IMR-90 (cell line): ENCODE data around the gene KRT32. TPM values are rescaled to one million over a fixed set of nuclear protein-coding genes. Genes with fewer than 3 reads are reported as not detected.

Experiments
- ATAC-seq: fragments of 200-7000 bp; cut with Tn5 transposase; 2 replicates; pipeline ENCODE4 v1.9.1; 2020; ENCODE audit warnings: low read depth, mild to moderate bottlenecking, moderate library complexity
- BruUV-seq: library from RNA; stranded (reverse); fragments of 400-500 nt; replicated peaks from 2 replicates; lab custom pipeline; 2021; lab: Mats Ljungman, UMichigan
- CTCF ChIA-PET: fragments of 300-600 bp; formaldehyde crosslinking; extraction: SDS; loops from one replicate; lab custom pipeline; 2021; ENCODE audit warnings: antibody characterized with exemption; lab: Yijun Ruan, JAX
- POLR2A ChIA-PET: fragments of 300-600 bp; sonication (Branson Sonifier 250); formaldehyde crosslinking; loops from one replicate; lab custom pipeline; 2022; ENCODE audit warnings: antibody characterized with exemption; ENCODE audit not compliant: unreplicated experiment; lab: Charles Lee
- DNase-seq: peaks from one replicate; pipeline ENCODE4 v3.0.0; 2013
- H2AFZ ChIP-seq: replicated peaks from 2 replicates; pipeline ENCODE3; 2013; ENCODE audit warnings: low read length, mild to moderate bottlenecking; ENCODE audit not compliant: poor library complexity
- H2AK5ac ChIP-seq: 2 replicates; pipeline ENCODE4 v1.6.1; 2013; ENCODE audit warnings: low read depth, low read length, inconsistent platforms
- H2AK9ac ChIP-seq: replicated peaks from 2 replicates; pipeline ENCODE3; 2013; ENCODE audit warnings: mild to moderate bottlenecking, low read depth, low read length, moderate library complexity; ENCODE audit not compliant: poor library complexity
- H2BK120ac ChIP-seq: 2 replicates; pipeline ENCODE4 v1.6.1; 2013; ENCODE audit warnings: low read depth, low read length, inconsistent platforms
- H2BK15ac ChIP-seq: 3 replicates; pipeline ENCODE4 v1.6.1; 2013; ENCODE audit warnings: low read depth, low read length, inconsistent platforms
- H2BK20ac ChIP-seq: 2 replicates; pipeline ENCODE4 v1.6.1; 2013; ENCODE audit warnings: low read depth, mild to moderate bottlenecking, inconsistent platforms, low read length, moderate library complexity
- H2BK5ac ChIP-seq: 2 replicates; pipeline ENCODE4 v1.6.1; 2013; ENCODE audit warnings: mild to moderate bottlenecking, low read depth, low read length, inconsistent platforms; ENCODE audit not compliant: poor library complexity, severe bottlenecking
- H3K14ac ChIP-seq: replicated peaks from 2 replicates; pipeline ENCODE4 v1.6.1; 2013; ENCODE audit warnings: low read depth, low read length, inconsistent platforms
- H3K18ac ChIP-seq: 2 replicates; pipeline ENCODE4 v1.6.1; 2013; ENCODE audit warnings: low read depth, low read length, control low read depth
- H3K23ac ChIP-seq: 2 replicates; pipeline ENCODE4 v1.6.1; 2013; ENCODE audit warnings: low read depth, low read length, inconsistent platforms
- H3K27ac ChIP-seq: 2 replicates; pipeline ENCODE4 v1.5.1; 2013; ENCODE audit warnings: mild to moderate bottlenecking, control low read depth, low read length; ENCODE audit not compliant: insufficient read depth
- H3K27me3 ChIP-seq: 2 replicates; pipeline ENCODE4 v1.6.1; 2013; ENCODE audit warnings: low read length; ENCODE audit not compliant: control insufficient read depth, insufficient read depth
- H3K36me3 ChIP-seq: 2 replicates; pipeline ENCODE4 v1.6.1; 2013; ENCODE audit warnings: low read length, mixed read lengths; ENCODE audit not compliant: control insufficient read depth, insufficient read depth
- H3K4ac ChIP-seq: 2 replicates; pipeline ENCODE4 v1.6.1; 2013; ENCODE audit warnings: low read depth, low read length, inconsistent platforms
- H3K4me1 ChIP-seq: 2 replicates; pipeline ENCODE4 v1.6.1; 2013; ENCODE audit warnings: low read length, mixed read lengths; ENCODE audit not compliant: control insufficient read depth, insufficient read depth
- H3K4me2 ChIP-seq: 2 replicates; pipeline ENCODE4 v1.6.1; 2013; ENCODE audit warnings: low read depth, mild to moderate bottlenecking, control low read depth, low read length, moderate library complexity
- H3K4me3 ChIP-seq: 2 replicates; pipeline ENCODE4 v1.5.1; 2013; ENCODE audit warnings: low read depth, mild to moderate bottlenecking, control low read depth, low read length, moderate library complexity; ENCODE audit not compliant: insufficient read depth
- H3K56ac ChIP-seq: 2 replicates; pipeline ENCODE4 v1.6.1; 2013; ENCODE audit warnings: low read length, inconsistent platforms; ENCODE audit not compliant: insufficient read depth; ENCODE audit errors: extremely low read depth
- H3K79me1 ChIP-seq, 2 experiments: 2 replicates each; pipeline ENCODE4 v1.6.1; 2013; ENCODE audit warnings: low read length in 2 of 2, inconsistent platforms in 1 of 2, low read depth in 1 of 2
- H3K9ac ChIP-seq: 2 replicates; pipeline ENCODE4 v1.6.1; 2013; ENCODE audit warnings: low read depth, low read length, control low read depth
- H3K9me1 ChIP-seq: 2 replicates; pipeline ENCODE4 v1.6.1; 2013; ENCODE audit warnings: low read length, inconsistent platforms; ENCODE audit not compliant: insufficient read depth
- H3K9me3 ChIP-seq: 2 replicates; pipeline ENCODE4 v1.6.1; 2013; ENCODE audit warnings: low read length; ENCODE audit not compliant: control insufficient read depth, insufficient read depth
- H4K20me1 ChIP-seq: 2 replicates; pipeline ENCODE4 v1.6.1; 2013; ENCODE audit warnings: low read length, inconsistent platforms; ENCODE audit not compliant: insufficient read depth
- H4K5ac ChIP-seq: 2 replicates; pipeline ENCODE4 v1.6.1; 2013; ENCODE audit warnings: mild to moderate bottlenecking, low read depth, low read length, control low read depth
- H4K8ac ChIP-seq, 2 experiments: 2 replicates each; pipeline ENCODE4 v1.6.1; 2013; ENCODE audit warnings: low read depth in 2 of 2, low read length in 2 of 2, control low read depth in 1 of 2, inconsistent platforms in 1 of 2
- H4K91ac ChIP-seq: 2 replicates; pipeline ENCODE4 v1.6.1; 2013; ENCODE audit warnings: low read depth, low read length, inconsistent platforms; ENCODE audit not compliant: insufficient read depth
- MXI1 ChIP-seq: IDR thresholded peaks from 2 replicates; pipeline ENCODE4 v1.6.1; 2012; ENCODE audit warnings: low read depth, mild to moderate bottlenecking, low read length, moderate library complexity, borderline replicate concordance
- RAD21 ChIP-seq: IDR thresholded peaks from 2 replicates; pipeline ENCODE4 v1.6.1; 2012; ENCODE audit warnings: low read length, improper control_type of control experiment
- RFX5 ChIP-seq: IDR thresholded peaks from 2 replicates; pipeline ENCODE4 v1.8.0; 2012; ENCODE audit warnings: low read depth, mild to moderate bottlenecking, low read length, moderate library complexity
- WGBS, 2 experiments: methylation state at CpG; one replicate each; pipeline versions ENCODE4 v1.1.5 to v1.1.7; 2013; ENCODE audit warnings: missing lambda C conversion rate in 2 of 2; ENCODE audit not compliant: insufficient read length in 1 of 2; ENCODE audit errors: extremely low coverage in 2 of 2; 5-methylcytosine and 5-hydroxymethylcytosine counted together
- dilution Hi-C: fragments of 300-500 bp; cut with HindIII; formaldehyde crosslinking; loops from one replicate; pipeline ENCODE4 v1.14.3; 2018; ENCODE audit warnings: low sequenced_read_pairs; ENCODE audit not compliant: unreplicated experiment
- in situ Hi-C: fragments of 300-500 bp; cut with MboI; formaldehyde crosslinking; loops from 3 replicates; pipeline ENCODE4 v1.14.3; 2019; ENCODE audit warnings: low sequenced_read_pairs, inconsistent platforms, mixed read lengths
- intact Hi-C: fragments of 100-400 bp; cut with micrococcal nuclease; formaldehyde crosslinking; loops from 2 replicates; pipeline ENCODE4 v1.10.0; 2022
- polyA plus RNA-seq, 3 experiments: library from polyadenylated mRNA; depleted of rRNA; stranded (reverse); fragments of >200 nt; gene quantifications; 2 replicates each; pipeline ENCODE4 v1.2.3, GENCODE V29; 2012; ENCODE audit warnings: low replicate concordance in 1 of 3
- total RNA-seq: library from RNA; depleted of rRNA; stranded (reverse); fragments of >200 nt; gene quantifications from 2 replicates; pipeline ENCODE4 v1.2.3, GENCODE V29; 2012
- TF ChIP-seq, protein P1 (sequence below): fragments of 150-350 bp; IDR thresholded peaks from 2 replicates; pipeline ENCODE4 v1.6.1; 2017; ENCODE audit warnings: mild to moderate bottlenecking, antibody characterized with exemption, low read length, low read depth
- TF ChIP-seq, protein P2 (sequence below): conservative IDR thresholded peaks from 2 replicates; pipeline ENCODE4 v1.5.1; 2012; ENCODE audit warnings: mild to moderate bottlenecking, low read depth, low read length, improper control_type of control experiment

KRT32 gene
- total and polyA plus RNA-seq, 2 of the 4 experiments (the other 2 are of a cell fraction): 0.09 TPM; not detected in 1

DNA sequence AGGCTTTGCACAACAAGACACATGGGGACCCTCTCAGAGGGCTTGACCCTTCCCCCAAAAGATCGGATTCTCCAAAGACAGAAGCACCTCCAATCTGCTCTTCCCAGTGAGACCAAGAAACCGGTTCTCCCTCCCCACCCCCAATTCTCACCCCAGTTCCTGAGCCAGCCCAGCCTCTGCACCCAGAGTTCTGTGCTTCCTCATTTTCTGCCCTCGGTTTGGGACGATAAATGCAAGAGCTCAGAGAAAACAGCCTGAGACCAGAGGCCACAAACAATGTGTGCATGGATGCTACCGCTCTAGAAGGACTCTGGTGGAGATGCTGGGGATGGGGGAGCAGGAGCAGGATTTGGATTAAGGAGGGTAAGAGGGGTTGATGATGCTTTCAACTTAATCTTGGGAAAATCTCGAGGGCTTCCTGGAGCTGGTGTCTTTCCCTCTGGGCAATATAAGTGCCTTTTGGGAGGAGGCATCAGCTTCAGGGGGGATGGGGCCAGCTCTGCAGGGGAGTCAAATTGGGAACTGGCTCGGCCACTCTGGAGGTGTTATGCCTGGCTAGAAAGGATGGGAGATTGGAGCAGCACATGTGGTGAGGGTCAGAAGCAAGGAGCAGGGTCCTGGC is 45.5 kb upstream of the KRT32 start:
- Histone ChIP-seq H2BK5ac (no peak overlapping the region), H4K5ac (no peak overlapping the region), H3K14ac (no peak overlapping the region), H2AFZ (no peak overlapping the region), H3K9me3 (no peaks in the 10 kb centered on the region), H3K4me1 (no peaks in the 10 kb centered on the region), H3K4ac (no peak overlapping the region), H4K8ac (no peak overlapping the region), H3K27ac (no peak overlapping the region), H3K27me3 (peaks cover 1% of the 10 kb centered on the region; the same call in 1 of the 2 replicates), H3K9me1 (0 out of 2 replicates have a peak, but pooled peaks cover 3% of the 10 kb centered on the region), H3K9ac (no peak overlapping the region), H3K56ac (no peak overlapping the region), H3K18ac (no peak overlapping the region), H2AK5ac (no peak overlapping the region; the same call in 1 of the 2 replicates), H3K4me2 (no peak overlapping the region), H2BK20ac (no peak overlapping the region), H4K91ac (no peak overlapping the region), H4K20me1 (no peaks in the 10 kb centered on the region), H3K4me3 (no peak overlapping the region), H2AK9ac (peak overlapping the region; percentile 66), H3K79me1 (no peaks in the 10 kb centered on the region), H2BK120ac (no peak overlapping the region), H3K23ac (no peak overlapping the region), H3K36me3 (no peaks in the 10 kb centered on the region), H2BK15ac (no peak overlapping the region)
- ChIA-PET POLR2A (no interaction called here), CTCF (no interaction called here)
- in situ Hi-C loops: no loop called here
- intact Hi-C loops: no loop called here
- dilution Hi-C loops: no loop called here
- ATAC-seq (no peak), DNase-seq (no peak)
- no TSS peak for BruUV-seq
- TF ChIP-seq RAD21 (no peak), RFX5 (no peak), MXI1 (no peak)
- TF ChIP-seq, protein P1, sequence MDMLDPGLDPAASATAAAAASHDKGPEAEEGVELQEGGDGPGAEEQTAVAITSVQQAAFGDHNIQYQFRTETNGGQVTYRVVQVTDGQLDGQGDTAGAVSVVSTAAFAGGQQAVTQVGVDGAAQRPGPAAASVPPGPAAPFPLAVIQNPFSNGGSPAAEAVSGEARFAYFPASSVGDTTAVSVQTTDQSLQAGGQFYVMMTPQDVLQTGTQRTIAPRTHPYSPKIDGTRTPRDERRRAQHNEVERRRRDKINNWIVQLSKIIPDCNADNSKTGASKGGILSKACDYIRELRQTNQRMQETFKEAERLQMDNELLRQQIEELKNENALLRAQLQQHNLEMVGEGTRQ: no peak
- TF ChIP-seq, protein P2, sequence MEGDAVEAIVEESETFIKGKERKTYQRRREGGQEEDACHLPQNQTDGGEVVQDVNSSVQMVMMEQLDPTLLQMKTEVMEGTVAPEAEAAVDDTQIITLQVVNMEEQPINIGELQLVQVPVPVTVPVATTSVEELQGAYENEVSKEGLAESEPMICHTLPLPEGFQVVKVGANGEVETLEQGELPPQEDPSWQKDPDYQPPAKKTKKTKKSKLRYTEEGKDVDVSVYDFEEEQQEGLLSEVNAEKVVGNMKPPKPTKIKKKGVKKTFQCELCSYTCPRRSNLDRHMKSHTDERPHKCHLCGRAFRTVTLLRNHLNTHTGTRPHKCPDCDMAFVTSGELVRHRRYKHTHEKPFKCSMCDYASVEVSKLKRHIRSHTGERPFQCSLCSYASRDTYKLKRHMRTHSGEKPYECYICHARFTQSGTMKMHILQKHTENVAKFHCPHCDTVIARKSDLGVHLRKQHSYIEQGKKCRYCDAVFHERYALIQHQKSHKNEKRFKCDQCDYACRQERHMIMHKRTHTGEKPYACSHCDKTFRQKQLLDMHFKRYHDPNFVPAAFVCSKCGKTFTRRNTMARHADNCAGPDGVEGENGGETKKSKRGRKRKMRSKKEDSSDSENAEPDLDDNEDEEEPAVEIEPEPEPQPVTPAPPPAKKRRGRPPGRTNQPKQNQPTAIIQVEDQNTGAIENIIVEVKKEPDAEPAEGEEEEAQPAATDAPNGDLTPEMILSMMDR: no peak
- 93% methylated on average over 3 of the region's 7 CpGs; no CpG with 5 or more reads in 1 of the 2 experiments for WGBS, 2 experiments
